Lung (tissue), 16 donors: ENCODE data around the gene RNF225. TPM values are rescaled to one million over a fixed set of nuclear protein-coding genes. Genes with fewer than 3 reads are reported as not detected.
"Not testable (repeated sequence)": the region's sequence is repeated elsewhere in the genome, so short reads cannot be mapped to it uniquely, and the experiment has no call there.

Experiments
- ATAC-seq: fragments of 200-7000 bp; cut with Tn5 transposase; one replicate; pipeline ENCODE4 v1.9.1; 2020; ENCODE audit warnings: moderate number of reproducible peaks; ENCODE audit not compliant: insufficient read depth, low FRiP score
- DNase-seq, 3 donors: peaks; one replicate each; pipeline ENCODE4 v3.0.0-alpha.2; 2013 to 2017
- H3K27ac ChIP-seq, 2 donors: one replicate each; pipeline ENCODE4 v1.5.1; 2013; ENCODE audit warnings: mild to moderate bottlenecking in 2 of 2, moderate library complexity in 2 of 2, control low read depth in 1 of 2, inconsistent platforms in 1 of 2, low read depth in 1 of 2, low read length in 1 of 2
- H3K27me3 ChIP-seq, 3 donors: one replicate each; pipeline ENCODE4 v1.5.1; 2013; ENCODE audit warnings: low read length in 2 of 3; ENCODE audit not compliant: control insufficient read depth in 3 of 3, insufficient read depth in 3 of 3
- H3K36me3 ChIP-seq, 4 donors: one replicate each; pipeline ENCODE4 v1.5.1; 2013; ENCODE audit warnings: low read length in 4 of 4, mild to moderate bottlenecking in 1 of 4, moderate library complexity in 1 of 4; ENCODE audit not compliant: control insufficient read depth in 4 of 4, insufficient read depth in 4 of 4
- H3K4me1 ChIP-seq, 5 donors: one replicate each; pipeline ENCODE4 v1.5.1; 2013; ENCODE audit warnings: low read length in 5 of 5, mild to moderate bottlenecking in 2 of 5, moderate library complexity in 1 of 5; ENCODE audit not compliant: control insufficient read depth in 5 of 5, insufficient read depth in 5 of 5
- H3K4me3 ChIP-seq: one replicate; pipeline ENCODE4 v1.5.1; 2013; ENCODE audit warnings: mild to moderate bottlenecking, control low read depth, moderate library complexity
- H3K9ac ChIP-seq, 2 donors: one replicate each; pipeline ENCODE4 v1.5.1; 2013; ENCODE audit warnings: low read length in 2 of 2, control low read depth in 1 of 2; ENCODE audit not compliant: insufficient read depth in 1 of 2
- H3K9me3 ChIP-seq, 4 donors: one replicate each; pipeline ENCODE4 v1.5.1; 2013; ENCODE audit warnings: low read length in 3 of 4, mild to moderate bottlenecking in 1 of 4, moderate library complexity in 1 of 4; ENCODE audit not compliant: control insufficient read depth in 4 of 4, insufficient read depth in 3 of 4
- CTCF ChIP-seq: IDR thresholded peaks from 2 replicates; pipeline ENCODE4 v1.5.1; 2012; ENCODE audit warnings: mild to moderate bottlenecking; ENCODE audit errors: control extremely low read depth, extremely low read depth
- WGBS, 2 donors: extraction: QIAGEN DNeasy Blood & Tissue Kit; methylation state at CpG; one replicate each; pipeline ENCODE4 v1.1.7; 2013; 5-methylcytosine and 5-hydroxymethylcytosine counted together
- long read RNA-seq, 5 donors: transcript quantifications; one replicate each; lab custom pipeline, GENCODE V29; 2026
- polyA plus RNA-seq, 2 donors: library from polyadenylated mRNA; stranded (reverse); fragments of 200-250 nt; gene quantifications; one replicate each; pipeline ENCODE4 v1.2.1, GENCODE V29; 2013
- total RNA-seq, 2 donors: library from RNA; depleted of rRNA in 1 of 2; stranded (reverse); fragments of >200 nt in 1 of 2; gene quantifications; one replicate each; pipeline ENCODE4 v1.2.1, GENCODE V29; 2014 to 2021
- donor health status: control.
- donor health status: control.
- donor health status: Bipolar disorder and iron deficiency.
- donor health status: healthy.
- donor health status: DM: yes; HTN: yes; CAD: no.

RNF225 gene
- total RNA-seq (1 to 10 TPM in 1 of 2 donors, under 1 TPM in 1; 0.26 to 1.5 TPM), polyA plus RNA-seq (under 1 TPM in 1 of 2 donors, not detected in 1; 0.14 TPM)
- long read RNA-seq, donor 1, result 0 reads
- long read RNA-seq, donor 2, result 0 reads
- long read RNA-seq, donor 3, result 0 reads
- long read RNA-seq, donor 4, result 0 reads
- long read RNA-seq, donor 5, result 0 reads

DNA sequence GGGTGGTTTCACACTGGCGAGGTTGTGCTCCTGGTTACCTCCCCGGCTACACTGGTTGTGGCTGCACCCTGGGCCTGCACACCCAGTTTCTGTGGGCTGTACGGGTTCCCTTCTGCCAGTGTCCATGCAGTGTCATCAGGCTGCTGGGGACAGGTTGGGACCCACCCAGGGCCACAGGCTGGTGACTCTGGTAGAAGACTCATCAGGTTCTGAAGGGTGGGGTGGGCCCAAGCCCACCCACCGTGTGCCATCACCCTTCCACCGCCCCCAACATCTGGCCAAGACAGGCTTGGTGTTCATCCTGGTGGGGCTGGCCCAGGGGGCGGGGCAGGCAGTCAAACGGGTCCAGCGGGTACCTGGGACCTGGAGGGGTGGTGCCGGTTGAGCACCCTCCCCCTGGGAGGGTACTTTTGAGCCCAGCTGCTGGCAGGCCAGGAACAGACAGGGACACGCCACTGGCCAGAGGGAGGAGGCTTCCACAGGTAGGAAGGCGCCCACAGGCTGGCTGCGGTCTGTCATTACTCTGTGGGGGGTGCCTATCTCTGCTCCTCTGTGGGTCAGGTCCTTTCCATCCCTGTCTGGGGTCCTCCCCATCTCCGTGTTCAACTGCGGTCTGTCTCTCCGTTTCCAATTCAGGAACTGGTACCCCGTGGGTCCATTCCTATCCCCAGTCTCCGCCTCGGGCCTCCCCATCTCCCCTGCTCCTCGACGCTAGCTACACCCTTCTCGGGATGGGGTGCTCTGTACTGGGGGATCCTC, at the start of gene RNF225:
RNF225 (plus strand) TSS at position 437 of the 759 bp plus-strand sequence. CDS start 434 bp downstream, outside the sequence.
- Histone ChIP-seq H3K4me3 (peak within 1 kb of the TSS; percentile 12), H3K4me1 (peaks cover 0 to 9% (median 5%) of the 10 kb centered on the region in 5 donors), H3K9ac (no peak within 1 kb of the TSS), H3K27me3 (peaks cover 0 to 21% (median 11%) of the 10 kb centered on the region in 3 donors), H3K9me3 (peaks cover 0 to 5% (median 0%) of the 10 kb centered on the region in 4 donors), H3K27ac (no peak within 1 kb of the TSS), H3K36me3 (peaks cover 7 to 26% (median 23%) of the 10 kb centered on the region in 4 donors)
- peak; percentile 36 for ATAC-seq
- TF ChIP-seq CTCF, result no peak
- 39 to 41% methylated on average over 20 to 21 of the region's 21 CpGs for WGBS, 2 donors
- no peak for DNase-seq

GRCh38 chr19:58346961-58347929, 48.2 kb upstream of the RNF225 start:
- 2% methylated on average over 67 to 82 of the region's 82 CpGs for WGBS, 2 donors
- Histone ChIP-seq H3K36me3 (peaks cover 0 to 6% (median 0%) of the 10 kb centered on the region in 4 donors), H3K27ac (peak overlapping the region in 1 of 2 donors; percentile 80), H3K4me1 (peaks cover 0 to 7% (median 2%) of the 10 kb centered on the region in 5 donors), H3K27me3 (peaks cover 0 to 47% (median 44%) of the 10 kb centered on the region in 3 donors), H3K9me3 (peaks cover 0 to 4% (median 0%) of the 10 kb centered on the region in 4 donors), H3K9ac (no peak overlapping the region), H3K4me3 (peak overlapping the region; percentile 66)
- DNase-seq, result peak; percentile 29 to 41 (median 35)
- peak; percentile 94 for ATAC-seq
- TF ChIP-seq CTCF, result no peak

DNA sequence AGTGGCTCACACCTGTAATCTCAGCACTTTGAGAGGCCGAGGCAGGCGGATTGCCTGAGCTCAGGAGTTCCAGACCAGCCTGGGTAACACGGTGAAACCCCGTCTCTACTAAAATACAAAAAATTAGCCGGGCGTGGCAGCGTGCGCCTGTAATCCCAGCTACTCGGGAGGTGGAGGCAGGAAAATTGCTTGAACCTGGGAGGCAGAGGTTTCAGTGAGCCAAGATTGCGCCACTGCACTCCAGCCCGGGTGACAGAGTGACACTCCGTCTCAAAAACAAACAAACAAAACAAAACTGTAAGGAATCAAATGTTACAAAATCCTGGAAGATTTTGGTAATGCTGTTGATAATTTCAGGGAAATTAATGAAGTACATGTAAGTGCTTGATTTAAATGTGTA, 47.4 kb upstream of the RNF225 start:
- not testable (repeated sequence) for H3K27ac ChIP-seq, H3K4me1 ChIP-seq, H3K9ac ChIP-seq, H3K36me3 ChIP-seq, DNase-seq, ATAC-seq, H3K9me3 ChIP-seq
- H3K27me3 ChIP-seq, result peaks cover 0 to 47% (median 47%) of the 10 kb centered on the region in 3 donors
- WGBS, 2 donors, result 14 to 20% methylated on average over 12 of the region's 12 CpGs
- peak overlapping the region; percentile 66 for H3K4me3 ChIP-seq
